Brain pericyte (primary cell): Measurements from ENCODE around the gene VASH1.

ENCODE experiments used
- DNase-seq: peaks from one replicate; pipeline ENCODE4 v3.0.0-alpha.2; 2012; ENCODE audit warnings: low read depth, low spot score

The VASH1 gene

DNA sequence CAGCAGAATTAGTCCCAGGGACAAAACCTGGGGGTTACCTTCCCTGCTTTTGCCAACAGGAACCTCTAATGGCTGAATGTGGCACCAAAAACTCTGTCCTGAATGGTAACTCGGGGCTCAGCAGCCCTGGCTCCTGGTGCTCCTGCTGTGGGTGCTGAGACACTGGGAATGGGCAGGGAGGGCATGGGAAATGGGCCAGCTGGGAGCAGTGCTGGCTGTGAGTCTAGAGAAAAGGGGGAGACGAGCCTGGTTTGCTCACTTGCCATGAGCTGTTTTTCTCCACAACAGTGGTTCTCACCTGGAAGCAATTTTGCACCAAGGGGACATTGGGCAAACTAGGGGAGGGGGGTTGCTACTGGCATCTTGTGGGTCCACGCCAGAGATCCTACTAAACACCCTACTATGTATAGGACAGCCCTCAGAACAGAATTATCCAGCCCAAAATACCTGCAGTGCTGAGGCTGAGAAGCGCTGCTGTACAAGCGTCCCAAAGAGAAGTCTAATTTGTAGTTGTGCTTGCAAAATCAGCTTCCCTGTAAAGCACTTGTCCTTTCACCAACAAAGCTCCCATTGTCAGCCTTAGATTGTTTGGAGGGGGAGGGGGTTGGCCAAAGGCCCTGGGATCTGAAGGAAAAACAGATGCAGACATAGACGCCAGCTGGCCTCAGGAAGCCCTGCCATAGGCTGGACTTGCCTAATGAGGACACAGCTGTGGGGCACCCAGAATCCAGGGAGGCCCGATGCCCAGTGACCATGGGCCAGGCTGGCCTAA lies 68.6 kb downstream of the VASH1 start:
- no peak for DNase-seq

DNA sequence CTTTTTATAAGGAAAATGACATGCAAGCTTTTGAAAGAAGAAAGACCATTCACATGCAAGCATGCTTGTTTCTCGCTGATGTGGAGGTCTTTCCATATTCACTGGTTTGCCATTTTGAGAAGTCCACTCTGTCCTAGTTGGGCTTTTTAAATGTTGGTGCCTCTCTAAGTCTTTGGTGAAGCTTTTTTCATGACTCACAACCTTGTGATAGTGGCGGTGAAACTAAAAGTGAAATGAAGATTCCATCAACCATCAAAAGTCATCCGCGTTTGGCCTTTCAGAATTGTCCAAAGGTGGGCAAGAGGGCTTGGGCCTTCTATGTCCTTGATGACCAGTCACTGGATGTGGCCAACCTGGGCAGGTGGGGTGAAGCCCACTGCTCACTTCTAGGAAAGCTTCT lies 69.3 kb downstream of the VASH1 start:
- no peak for DNase-seq

DNA sequence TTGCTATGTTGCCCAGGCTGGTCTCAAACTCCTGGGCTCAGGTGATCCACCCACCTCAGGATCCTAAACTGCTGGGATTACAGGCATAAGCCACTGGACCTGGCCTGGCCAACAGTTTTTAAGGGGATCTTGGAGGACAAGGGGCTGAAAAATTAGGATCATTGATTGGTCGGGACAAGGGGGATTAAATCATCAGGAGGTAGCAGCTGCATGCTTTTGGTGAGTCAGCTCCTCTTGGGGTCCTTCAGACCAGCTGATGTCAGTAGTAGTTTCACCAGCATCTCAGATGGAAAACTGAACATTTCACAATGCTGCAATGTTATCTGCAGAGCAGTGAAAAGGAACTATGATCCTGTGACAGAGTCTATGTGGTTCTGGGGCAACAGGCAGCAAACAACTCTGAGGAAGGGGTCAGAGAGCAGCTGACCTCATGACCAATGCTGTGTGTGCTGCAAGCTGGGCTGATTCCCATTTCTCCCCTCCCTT lies 71.3 kb downstream of the VASH1 start:
- DNase-seq, result no peak
